Trophoblast cell (in vitro differentiated cells and primary cell): ENCODE results near the gene ERFL.

ENCODE experiments used
- DNase-seq, 2 donors: peaks; one replicate each; pipeline ENCODE4 v3.0.0-alpha.2; 2016
- H2AFZ ChIP-seq: 2 replicates; pipeline ENCODE4 v1.6.1; 2013; ENCODE audit warnings: low read length, moderate library complexity, mild to moderate bottlenecking; ENCODE audit not compliant: insufficient read depth, poor library complexity
- H2AK5ac ChIP-seq: 2 replicates; pipeline ENCODE4 v1.6.1; 2013; ENCODE audit warnings: mild to moderate bottlenecking, low read length
- H2BK120ac ChIP-seq: 2 replicates; pipeline ENCODE4 v1.6.1; 2013; ENCODE audit warnings: low read length, mild to moderate bottlenecking, moderate library complexity; ENCODE audit not compliant: insufficient read depth, poor library complexity
- H2BK12ac ChIP-seq: 2 replicates; pipeline ENCODE4 v1.6.1; 2013; ENCODE audit warnings: mild to moderate bottlenecking, low read length, moderate library complexity
- H2BK5ac ChIP-seq: 2 replicates; pipeline ENCODE4 v1.6.1; 2013; ENCODE audit warnings: low read length, low read depth, moderate library complexity, mild to moderate bottlenecking; ENCODE audit not compliant: poor library complexity
- H3K14ac ChIP-seq: 2 replicates; pipeline ENCODE4 v1.6.1; 2013; ENCODE audit warnings: mild to moderate bottlenecking, low read length
- H3K18ac ChIP-seq: 2 replicates; pipeline ENCODE4 v1.6.1; 2013; ENCODE audit warnings: mild to moderate bottlenecking, low read length
- H3K23ac ChIP-seq: 2 replicates; pipeline ENCODE4 v1.6.1; 2013; ENCODE audit warnings: low read length
- H3K27ac ChIP-seq: 2 replicates; pipeline ENCODE4 v1.5.1; 2013; ENCODE audit warnings: low read depth, mild to moderate bottlenecking, inconsistent platforms, low read length, moderate library complexity
- H3K27me3 ChIP-seq: 2 replicates; pipeline ENCODE4 v1.6.1; 2013; ENCODE audit warnings: inconsistent platforms, mild to moderate bottlenecking, low read length, moderate library complexity; ENCODE audit not compliant: insufficient read depth
- H3K36me3 ChIP-seq, 2 experiments: 1 replicate in 1 of 2; 2 replicates in 1 of 2; pipeline ENCODE4 v1.6.1; 2013; ENCODE audit warnings: low read length in 2 of 2, mild to moderate bottlenecking in 2 of 2, moderate library complexity in 1 of 2; ENCODE audit not compliant: insufficient read depth in 2 of 2, control insufficient read depth in 1 of 2
- H3K4ac ChIP-seq: 2 replicates; pipeline ENCODE4 v1.6.1; 2013; ENCODE audit warnings: low read depth, mild to moderate bottlenecking, low read length, moderate library complexity
- H3K4me1 ChIP-seq, 2 experiments: 1 replicate in 1 of 2; 2 replicates in 1 of 2; pipeline ENCODE4 v1.6.1; 2013; ENCODE audit warnings: low read length in 2 of 2, mild to moderate bottlenecking in 2 of 2, moderate library complexity in 1 of 2; ENCODE audit not compliant: insufficient read depth in 2 of 2, control insufficient read depth in 1 of 2
- H3K4me2 ChIP-seq: 2 replicates; pipeline ENCODE4 v1.6.1; 2013; ENCODE audit warnings: inconsistent platforms, mild to moderate bottlenecking, low read length, moderate library complexity
- H3K4me3 ChIP-seq: 2 replicates; pipeline ENCODE4 v1.5.1; 2013; ENCODE audit warnings: mild to moderate bottlenecking, low read depth, low read length, inconsistent platforms
- H3K79me1 ChIP-seq: one replicate; pipeline ENCODE4 v1.6.1; 2013; ENCODE audit warnings: low read length
- H3K79me2 ChIP-seq: 2 replicates; pipeline ENCODE4 v1.6.1; 2013; ENCODE audit warnings: low read length, mild to moderate bottlenecking; ENCODE audit not compliant: control insufficient read depth, insufficient read depth, poor library complexity
- H3K9ac ChIP-seq: 2 replicates; pipeline ENCODE4 v1.6.1; 2013; ENCODE audit warnings: mild to moderate bottlenecking, low read length
- H3K9me3 ChIP-seq: 2 replicates; pipeline ENCODE4 v1.6.1; 2013; ENCODE audit warnings: low read depth, mild to moderate bottlenecking, control low read depth, inconsistent platforms, low read length; ENCODE audit not compliant: insufficient read depth
- H4K12ac ChIP-seq: 2 replicates; pipeline ENCODE4 v1.6.1; 2013; ENCODE audit warnings: low read depth, mild to moderate bottlenecking, low read length, moderate library complexity
- H4K8ac ChIP-seq: 2 replicates; pipeline ENCODE4 v1.6.1; 2013; ENCODE audit warnings: low read depth, mild to moderate bottlenecking, low read length, moderate library complexity
- H4K91ac ChIP-seq: one replicate; pipeline ENCODE4 v1.6.1; 2013; ENCODE audit warnings: low read depth, mild to moderate bottlenecking, low read length, moderate library complexity
- WGBS: extraction: QIAGEN DNeasy Blood & Tissue Kit; methylation state at CpG from one replicate; pipeline ENCODE4 v1.1.7; 2013; ENCODE audit warnings: missing lambda C conversion rate; ENCODE audit not compliant: insufficient read length, insufficient coverage; ENCODE audit errors: extremely low coverage; 5-methylcytosine and 5-hydroxymethylcytosine counted together

ERFL gene

DNA sequence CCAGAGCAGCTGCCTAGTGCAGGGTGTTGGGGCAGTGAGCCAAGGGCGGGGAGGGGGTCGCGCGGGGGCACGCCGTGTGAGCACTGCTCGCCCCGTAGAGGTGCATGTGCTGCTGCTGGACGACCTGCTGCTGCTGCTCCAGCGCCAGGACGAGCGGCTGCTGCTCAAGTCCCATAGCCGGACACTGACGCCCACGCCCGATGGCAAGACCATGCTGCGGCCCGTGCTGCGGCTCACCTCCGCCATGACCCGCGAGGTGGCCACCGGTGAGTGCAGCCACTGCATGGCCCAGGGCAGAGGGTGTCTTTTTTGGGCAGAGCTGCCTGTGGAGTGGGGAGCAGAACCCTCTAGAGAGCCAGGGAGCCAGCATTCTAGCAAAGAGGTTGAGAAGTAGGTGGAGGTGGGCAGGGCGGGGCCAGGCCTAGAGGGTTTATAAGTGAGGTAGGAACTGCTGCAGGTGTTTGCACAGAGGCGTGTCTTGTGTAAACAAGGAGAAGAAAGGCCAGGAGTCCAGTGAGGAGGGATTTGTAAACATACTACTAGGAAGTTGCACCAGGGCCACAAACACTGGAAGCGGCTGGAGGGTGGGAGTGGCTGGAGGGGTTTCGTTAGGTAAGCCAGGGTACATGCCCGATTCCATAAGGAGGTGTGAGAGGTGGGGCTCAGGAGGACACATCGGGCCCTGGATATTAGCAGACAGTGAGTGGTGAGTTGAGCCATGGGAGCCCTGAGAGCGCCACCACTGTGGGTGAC lies 24.0 kb downstream of the ERFL start:
- no peak overlapping the region for H2AK5ac ChIP-seq
- no peak overlapping the region for H2AFZ ChIP-seq
- no peak overlapping the region for H3K18ac ChIP-seq
- no peak overlapping the region for H3K4me3 ChIP-seq
- H3K79me2 ChIP-seq, result no peaks in the 10 kb centered on the region
- no peaks in the 10 kb centered on the region for H3K79me1 ChIP-seq
- H3K23ac ChIP-seq, result no peak overlapping the region
- no CpG with 5 or more reads among the region's 30 CpGs for WGBS
- H3K9me3 ChIP-seq, result peaks cover 2% of the 10 kb centered on the region
- DNase-seq, result no peak
- no peak overlapping the region for H4K12ac ChIP-seq
- no peak overlapping the region for H3K4ac ChIP-seq
- no peak overlapping the region for H3K14ac ChIP-seq
- no peak overlapping the region for H2BK5ac ChIP-seq
- no peak overlapping the region for H4K91ac ChIP-seq
- H3K27me3 ChIP-seq, result no peaks in the 10 kb centered on the region
- no peak overlapping the region for H3K27ac ChIP-seq
- no peak overlapping the region for H3K9ac ChIP-seq
- H3K4me1 ChIP-seq, result no peaks in the 10 kb centered on the region
- no peak overlapping the region for H2BK120ac ChIP-seq
- H3K36me3 ChIP-seq, result peaks cover 66 to 70% of the 10 kb centered on the region in 2 experiments
- no peak overlapping the region for H3K4me2 ChIP-seq
- no peak overlapping the region for H2BK12ac ChIP-seq
- H4K8ac ChIP-seq, result no peak overlapping the region

DNA sequence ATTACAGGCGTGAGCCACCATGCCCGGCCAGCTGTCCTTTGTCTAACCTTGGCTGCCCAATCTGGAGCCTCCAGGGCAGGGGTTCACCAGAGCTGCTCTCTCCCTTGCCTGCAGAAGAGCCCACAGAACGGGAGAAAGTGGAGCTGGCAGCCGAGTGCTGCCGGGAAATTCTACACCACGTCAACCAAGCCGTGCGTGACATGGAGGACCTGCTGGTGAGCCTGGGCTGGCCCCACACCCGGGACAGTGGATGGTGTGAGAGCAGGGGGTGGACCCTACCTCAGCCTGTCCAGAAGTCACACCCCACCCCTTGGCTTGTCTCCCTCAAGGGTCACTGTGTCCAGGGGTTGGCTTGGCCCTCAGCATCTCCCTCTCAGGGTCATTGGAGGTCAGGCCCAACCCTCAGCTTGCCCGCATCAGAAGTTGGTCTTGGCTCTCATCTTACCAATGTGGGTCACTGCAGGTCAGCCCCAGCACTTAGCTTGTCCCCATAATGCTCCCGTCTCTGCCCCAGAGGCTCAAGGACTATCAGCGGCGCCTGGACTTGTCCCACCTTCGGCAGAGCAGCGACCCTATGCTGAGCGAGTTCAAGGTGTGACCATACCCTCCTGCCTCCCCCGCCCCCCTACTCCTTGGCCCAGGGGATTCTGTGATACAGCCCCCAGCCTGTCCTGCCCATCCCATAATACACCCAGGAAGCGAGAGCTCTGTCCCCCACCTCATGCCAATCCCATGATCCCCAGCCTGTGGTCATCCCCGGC lies 24.9 kb downstream of the ERFL start:
- no peak overlapping the region for H2AFZ ChIP-seq
- H3K4me1 ChIP-seq, result no peaks in the 10 kb centered on the region
- H3K14ac ChIP-seq, result no peak overlapping the region
- H3K27ac ChIP-seq, result no peak overlapping the region
- H2BK12ac ChIP-seq, result no peak overlapping the region
- no peak overlapping the region for H2BK5ac ChIP-seq
- no peak overlapping the region for H3K4me2 ChIP-seq
- H2BK120ac ChIP-seq, result no peak overlapping the region
- no peak for DNase-seq
- no CpG with 5 or more reads among the region's 19 CpGs for WGBS
- H4K91ac ChIP-seq, result no peak overlapping the region
- no peak overlapping the region for H2AK5ac ChIP-seq
- H3K27me3 ChIP-seq, result no peaks in the 10 kb centered on the region
- peaks cover 70 to 77% of the 10 kb centered on the region in 2 experiments for H3K36me3 ChIP-seq
- H3K9me3 ChIP-seq, result peaks cover 2% of the 10 kb centered on the region
- no peak overlapping the region for H3K4me3 ChIP-seq
- no peak overlapping the region for H3K4ac ChIP-seq
- H3K9ac ChIP-seq, result no peak overlapping the region
- no peak overlapping the region for H4K12ac ChIP-seq
- no peak overlapping the region for H4K8ac ChIP-seq
- no peak overlapping the region for H3K23ac ChIP-seq
- no peaks in the 10 kb centered on the region for H3K79me2 ChIP-seq
- no peak overlapping the region for H3K18ac ChIP-seq
- no peaks in the 10 kb centered on the region for H3K79me1 ChIP-seq

DNA sequence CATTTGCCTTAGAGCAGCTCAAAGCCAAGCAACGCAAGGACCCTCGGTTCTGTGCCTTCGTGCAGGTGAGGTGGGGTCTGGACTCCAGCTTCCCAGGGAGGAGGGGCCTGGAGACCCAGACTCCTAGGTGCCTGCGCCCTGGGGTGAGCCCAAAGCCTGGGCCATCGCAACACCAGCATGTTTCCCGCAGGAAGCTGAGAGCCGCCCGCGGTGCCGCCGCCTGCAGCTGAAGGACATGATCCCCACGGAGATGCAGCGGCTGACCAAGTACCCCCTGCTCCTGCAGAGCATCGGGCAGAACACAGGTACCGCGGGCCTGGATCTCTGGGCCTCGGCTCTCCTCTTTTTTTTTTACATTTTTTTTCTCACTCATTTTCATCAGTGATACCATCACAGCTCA lies 25.7 kb downstream of the ERFL start:
- no peak overlapping the region for H4K91ac ChIP-seq
- no peaks in the 10 kb centered on the region for H3K79me2 ChIP-seq
- no peak overlapping the region for H3K23ac ChIP-seq
- no peak overlapping the region for H2AK5ac ChIP-seq
- no peaks in the 10 kb centered on the region for H3K79me1 ChIP-seq
- H3K18ac ChIP-seq, result no peak overlapping the region
- no peak for DNase-seq
- no peak overlapping the region for H3K4me2 ChIP-seq
- no peak overlapping the region for H4K8ac ChIP-seq
- no CpG with 5 or more reads among the region's 17 CpGs for WGBS
- H3K27me3 ChIP-seq, result no peaks in the 10 kb centered on the region
- H2BK120ac ChIP-seq, result no peak overlapping the region
- no peak overlapping the region for H2BK5ac ChIP-seq
- H3K9me3 ChIP-seq, result peaks cover 2% of the 10 kb centered on the region
- peaks cover 78 to 83% of the 10 kb centered on the region in 2 experiments for H3K36me3 ChIP-seq
- H3K4me1 ChIP-seq, result no peaks in the 10 kb centered on the region
- H2AFZ ChIP-seq, result no peak overlapping the region
- H3K9ac ChIP-seq, result no peak overlapping the region
- no peak overlapping the region for H3K4ac ChIP-seq
- H3K14ac ChIP-seq, result no peak overlapping the region
- no peak overlapping the region for H3K27ac ChIP-seq
- no peak overlapping the region for H2BK12ac ChIP-seq
- peak overlapping the region; percentile 10 for H3K4me3 ChIP-seq
- H4K12ac ChIP-seq, result no peak overlapping the region

DNA sequence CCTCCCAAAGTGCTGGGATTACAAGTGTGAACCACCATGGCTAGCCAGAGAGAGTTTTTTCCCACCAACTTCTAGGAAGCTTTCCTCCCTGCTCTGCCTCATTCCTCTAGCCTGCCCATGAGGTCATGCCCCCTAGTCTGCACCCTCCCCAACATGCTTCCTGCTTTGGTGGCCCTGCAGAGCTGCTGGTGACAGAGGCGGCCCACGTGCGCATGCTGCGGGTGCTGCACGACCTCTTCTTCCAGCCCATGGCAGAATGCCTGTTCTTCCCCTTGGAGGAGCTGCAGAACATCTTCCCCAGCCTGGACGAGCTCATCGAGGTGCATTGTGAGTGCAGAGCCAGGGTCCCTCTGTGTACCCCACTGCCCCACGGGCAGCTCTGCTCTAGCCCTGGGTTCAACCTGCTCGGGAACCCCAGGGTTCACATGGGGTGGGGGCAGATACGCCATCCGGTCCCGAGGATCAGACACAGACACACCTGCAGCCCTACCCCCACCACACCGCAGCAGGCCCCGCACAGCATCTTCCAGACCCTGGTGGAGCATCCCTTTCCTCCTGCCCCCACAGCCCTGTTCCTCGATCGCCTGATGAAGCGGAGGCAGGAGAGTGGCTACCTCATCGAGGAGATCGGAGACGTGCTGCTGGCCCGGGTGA lies 26.4 kb downstream of the ERFL start:
- Histone ChIP-seq H4K12ac (no peak overlapping the region), H2AK5ac (no peak overlapping the region), H2AFZ (no peak overlapping the region), H3K4me2 (no peak overlapping the region), H3K4me3 (no peak overlapping the region), H2BK5ac (no peak overlapping the region), H3K36me3 (peaks cover 76 to 80% of the 10 kb centered on the region in 2 experiments), H3K27ac (no peak overlapping the region), H3K27me3 (no peaks in the 10 kb centered on the region), H4K91ac (no peak overlapping the region), H3K14ac (no peak overlapping the region), H3K79me1 (no peaks in the 10 kb centered on the region), H3K9ac (no peak overlapping the region), H3K4ac (no peak overlapping the region), H3K9me3 (peaks cover 2% of the 10 kb centered on the region), H3K79me2 (no peaks in the 10 kb centered on the region), H3K4me1 (no peaks in the 10 kb centered on the region), H4K8ac (no peak overlapping the region), H2BK120ac (no peak overlapping the region), H2BK12ac (no peak overlapping the region), H3K23ac (no peak overlapping the region), H3K18ac (no peak overlapping the region)
- WGBS, result no CpG with 5 or more reads among the region's 21 CpGs
- DNase-seq, result no peak
